ENCODE measurements around the gene ZNF358.

Gene ZNF358

GRCh38 chr19:7528192-7528519, 12.3 kb downstream of the ZNF358 start:
- Histone ChIP-seq H3K9me2 (replicated peaks; ENCODE audit: control insufficient read depth, low read length) (no peaks in the 10 kb centered on the region), H3K27me3 (ENCODE audit: control insufficient read depth, low read length) (0 out of 2 replicates have a peak, but pooled peaks cover 2% of the 10 kb centered on the region), H3K4me2 (ENCODE audit: low read length) (no peak overlapping the region), H4K20me1 (ENCODE audit: control insufficient read depth, insufficient read depth, low read depth, low read length) (no peaks in the 10 kb centered on the region), H3K79me2 (ENCODE audit: control insufficient read depth, low read length) (no peaks in the 10 kb centered on the region), H3K4me1 (ENCODE audit: control insufficient read depth, low read length) (peaks cover 2% of the 10 kb centered on the region), H3K36me3 (ENCODE audit: control insufficient read depth, low read length) (no peaks in the 10 kb centered on the region), H3K4me3 (ENCODE audit: low read length) (no peak overlapping the region), H3K9me3 (ENCODE audit: control insufficient read depth, insufficient read depth, low read length) (no peaks in the 10 kb centered on the region), H3F3A (ENCODE audit: control insufficient read depth, insufficient read depth) (no peaks in the 10 kb centered on the region), H3K27ac (ENCODE audit: low read depth, low read length) (no peak overlapping the region)
- TF ChIP-seq CTCF (IDR thresholded peaks at IDR 0.05; ENCODE audit: low read depth, low read length, poor library complexity, severe bottlenecking), result no peak
- TF ChIP-seq EZH2phosphoT487 (IDR thresholded peaks at IDR 0.05; ENCODE audit: borderline replicate concordance, low read length), result no peak

- Histone ChIP-seq H3K9me3 (ENCODE audit: control insufficient read depth, insufficient read depth, low read length) (no peaks in the 10 kb centered on the region), H3K4me2 (ENCODE audit: low read length) (no peak overlapping the region), H3K36me3 (ENCODE audit: control insufficient read depth, low read length) (no peaks in the 10 kb centered on the region), H3K9me2 (replicated peaks; ENCODE audit: control insufficient read depth, low read length) (no peaks in the 10 kb centered on the region), H3F3A (ENCODE audit: control insufficient read depth, insufficient read depth) (no peaks in the 10 kb centered on the region), H3K79me2 (ENCODE audit: control insufficient read depth, low read length) (no peaks in the 10 kb centered on the region), H3K4me3 (ENCODE audit: low read length) (no peak overlapping the region), H4K20me1 (ENCODE audit: control insufficient read depth, insufficient read depth, low read depth, low read length) (no peaks in the 10 kb centered on the region), H3K27ac (ENCODE audit: low read depth, low read length) (no peak overlapping the region), H3K4me1 (ENCODE audit: control insufficient read depth, low read length) (peaks cover 4% of the 10 kb centered on the region), H3K27me3 (ENCODE audit: control insufficient read depth, low read length) (no peaks in the 10 kb centered on the region)
- TF ChIP-seq EZH2phosphoT487 (IDR thresholded peaks at IDR 0.05; ENCODE audit: borderline replicate concordance, low read length) (no peak), CTCF (IDR thresholded peaks at IDR 0.05; ENCODE audit: low read depth, low read length, poor library complexity, severe bottlenecking) (no peak)
Observed at GRCh38 chr19:7528522-7529245, 12.8 kb downstream of the ZNF358 start.

- H3F3A ChIP-seq (ENCODE audit: control insufficient read depth, insufficient read depth), result no peaks in the 10 kb centered on the region
- no peaks in the 10 kb centered on the region for H3K27me3 ChIP-seq (ENCODE audit: control insufficient read depth, low read length)
- H4K20me1 ChIP-seq (ENCODE audit: control insufficient read depth, insufficient read depth, low read depth, low read length), result no peaks in the 10 kb centered on the region
- no peak overlapping the region for H3K4me3 ChIP-seq (ENCODE audit: low read length)
- H3K27ac ChIP-seq (ENCODE audit: low read depth, low read length), result no peak overlapping the region
- no peaks in the 10 kb centered on the region for H3K9me3 ChIP-seq (ENCODE audit: control insufficient read depth, insufficient read depth, low read length)
- no peaks in the 10 kb centered on the region for H3K79me2 ChIP-seq (ENCODE audit: control insufficient read depth, low read length)
- peaks cover 7% of the 10 kb centered on the region for H3K4me1 ChIP-seq (ENCODE audit: control insufficient read depth, low read length)
- H3K36me3 ChIP-seq (ENCODE audit: control insufficient read depth, low read length), result no peaks in the 10 kb centered on the region
- TF ChIP-seq EZH2phosphoT487 (IDR thresholded peaks at IDR 0.05; ENCODE audit: borderline replicate concordance, low read length) (no peak), CTCF (IDR thresholded peaks at IDR 0.05; ENCODE audit: low read depth, low read length, poor library complexity, severe bottlenecking) (no peak)
- H3K4me2 ChIP-seq (ENCODE audit: low read length), result no peak overlapping the region
- H3K9me2 ChIP-seq (replicated peaks; ENCODE audit: control insufficient read depth, low read length), result no peaks in the 10 kb centered on the region
Observed at GRCh38 chr19:7529246-7529600, 13.3 kb downstream of the ZNF358 start.

Measured in DOHH2 (cell line).